Measurements from ENCODE around the gene TNRC18. TPM values are rescaled to one million over a fixed set of nuclear protein-coding genes. Genes with fewer than 3 reads are reported as not detected.

The TNRC18 gene
- total and polyA plus RNA-seq, 2 donors (not counting 3 experiments of a cell fraction or from before 2014, with no cell fraction given) = 14.8 to 64.6 TPM

DNA sequence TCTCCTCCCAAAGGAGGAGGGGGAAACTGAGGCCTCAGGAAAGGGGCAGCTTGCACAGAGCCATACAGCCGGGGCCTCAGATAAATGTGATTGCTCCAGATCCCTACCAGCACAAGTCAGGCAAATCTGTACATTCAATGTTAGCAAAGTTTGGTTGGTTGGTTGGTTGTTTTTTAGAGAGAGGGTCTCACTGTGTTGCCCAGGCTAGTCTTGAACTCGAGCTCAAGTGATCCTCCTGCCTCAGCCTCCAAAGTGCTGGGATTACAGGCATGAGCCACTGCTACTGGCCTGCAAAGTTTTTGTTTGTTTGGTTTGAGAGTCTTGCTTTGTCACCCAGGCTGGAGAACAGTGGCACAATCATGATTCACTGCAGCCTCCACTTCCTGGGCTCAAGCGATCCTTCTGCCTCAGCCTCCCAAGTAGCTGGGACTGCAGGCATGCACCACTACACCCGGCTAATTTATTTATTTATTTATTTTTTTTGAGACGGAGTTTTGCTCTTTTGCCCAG is 30.0 kb upstream of the TNRC18 start:
- Histone ChIP-seq H3K79me2 (ENCODE audit: control insufficient read depth, insufficient read depth, low read length) (no peaks in the 10 kb centered on the region), H3K9ac (replicated peaks; ENCODE audit: extremely low read depth, insufficient read depth, low read length) (no peak overlapping the region), H3K4me3 (replicated peaks in 1 of 3; ENCODE audit: insufficient read depth in 1 of 3, low read depth in 1 of 3, low read length in 3 of 3) (no peak overlapping the region), H4K20me1 (replicated peaks; ENCODE audit: control insufficient read depth, extremely low read depth, insufficient read depth, low read length) (no peaks in the 10 kb centered on the region), H3K27ac (ENCODE audit: insufficient read depth, low read depth, low read length) (no peak overlapping the region), H3K9me3 (replicated peaks; ENCODE audit: control insufficient read depth, insufficient read depth, low read length) (no peaks in the 10 kb centered on the region), H3K36me3 (ENCODE audit: control insufficient read depth in 2 of 2, extremely low read depth in 1 of 2, insufficient read depth in 2 of 2, low read length in 2 of 2) (no peaks in the 10 kb centered on the region), H3K9me1 (replicated peaks; ENCODE audit: control insufficient read depth, extremely low read depth, insufficient read depth, low read length) (no peaks in the 10 kb centered on the region), H3K4me2 (ENCODE audit: insufficient read depth, low read length) (no peak overlapping the region), H3K4me1 (ENCODE audit: control insufficient read depth, extremely low read depth, insufficient read depth, low read length) (peaks cover 4% of the 10 kb centered on the region), H3K27me3 (ENCODE audit: control insufficient read depth in 2 of 2, insufficient read depth in 2 of 2, low read length in 2 of 2) (no peaks in the 10 kb centered on the region), H2AFZ (ENCODE audit: low read depth, low read length) (no peak overlapping the region)
- ChIA-PET CTCF (interaction anchor here (1.6 kb wide), 1 partner anchor 24 kb away, joined by 3 read pairs; no protein-coding TSS in a partner anchor), POLR2A (no interaction called here)
- TF ChIP-seq EZH2 (IDR thresholded peaks at IDR 0.05; ENCODE audit: borderline replicate concordance, low read depth, low read length, severe bottlenecking) = no peak
- no peak for TF ChIP-seq JUN (IDR thresholded peaks at IDR 0.05; ENCODE audit: borderline replicate concordance, insufficient read depth, insufficient read length, low read depth)
- TF ChIP-seq POLR2AphosphoS5 (IDR thresholded peaks at IDR 0.05; ENCODE audit: insufficient read depth, low read depth, low read length) = no peak
- TF ChIP-seq POLR2A (IDR thresholded peaks at IDR 0.05; ENCODE audit: low read depth, low read length) = no peak
- TF ChIP-seq GATA2 (IDR thresholded peaks at IDR 0.05; ENCODE audit: insufficient read depth, insufficient read length, low read depth, low read length) = no peak
- no peak for TF ChIP-seq FOS (IDR thresholded peaks at IDR 0.05; ENCODE audit: borderline replicate concordance, insufficient read depth, low read length)
- TF ChIP-seq, protein P1, sequence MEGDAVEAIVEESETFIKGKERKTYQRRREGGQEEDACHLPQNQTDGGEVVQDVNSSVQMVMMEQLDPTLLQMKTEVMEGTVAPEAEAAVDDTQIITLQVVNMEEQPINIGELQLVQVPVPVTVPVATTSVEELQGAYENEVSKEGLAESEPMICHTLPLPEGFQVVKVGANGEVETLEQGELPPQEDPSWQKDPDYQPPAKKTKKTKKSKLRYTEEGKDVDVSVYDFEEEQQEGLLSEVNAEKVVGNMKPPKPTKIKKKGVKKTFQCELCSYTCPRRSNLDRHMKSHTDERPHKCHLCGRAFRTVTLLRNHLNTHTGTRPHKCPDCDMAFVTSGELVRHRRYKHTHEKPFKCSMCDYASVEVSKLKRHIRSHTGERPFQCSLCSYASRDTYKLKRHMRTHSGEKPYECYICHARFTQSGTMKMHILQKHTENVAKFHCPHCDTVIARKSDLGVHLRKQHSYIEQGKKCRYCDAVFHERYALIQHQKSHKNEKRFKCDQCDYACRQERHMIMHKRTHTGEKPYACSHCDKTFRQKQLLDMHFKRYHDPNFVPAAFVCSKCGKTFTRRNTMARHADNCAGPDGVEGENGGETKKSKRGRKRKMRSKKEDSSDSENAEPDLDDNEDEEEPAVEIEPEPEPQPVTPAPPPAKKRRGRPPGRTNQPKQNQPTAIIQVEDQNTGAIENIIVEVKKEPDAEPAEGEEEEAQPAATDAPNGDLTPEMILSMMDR (IDR thresholded peaks at IDR 0.05; ENCODE audit: extremely low read depth in 1 of 2, insufficient read depth in 1 of 2, low read depth in 1 of 2, low read length in 2 of 2) = no peak
- TF ChIP-seq MYC (IDR thresholded peaks at IDR 0.05; ENCODE audit: low read depth, low read length) = no peak
- TF ChIP-seq, protein P2, sequence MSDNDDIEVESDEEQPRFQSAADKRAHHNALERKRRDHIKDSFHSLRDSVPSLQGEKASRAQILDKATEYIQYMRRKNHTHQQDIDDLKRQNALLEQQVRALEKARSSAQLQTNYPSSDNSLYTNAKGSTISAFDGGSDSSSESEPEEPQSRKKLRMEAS (IDR thresholded peaks at IDR 0.05; ENCODE audit: insufficient read depth, insufficient read length) = no peak
- dilution Hi-C loops (cut with MboI; ENCODE audit: extremely low pct_ligation_motif_present, low sequenced_read_pairs) (no loop called here), intact Hi-C loops (cut with micrococcal nuclease) (no loop called here)
- no TSS peak for BruUV-seq (replicated peaks)
- DNase-seq (ENCODE audit: low read depth, low spot score) (no peak), FAIRE-seq (no peak)
